ENCODE data around the gene SAMD1. TPM values are rescaled to one million over a fixed set of nuclear protein-coding genes. Genes with fewer than 3 reads are reported as not detected.

The SAMD1 gene
- total and polyA plus RNA-seq, 2 of the 13 experiments (the other 11 are each of a cell fraction or from before 2014, with no cell fraction given) = 17.5 to 45.0 TPM

DNA sequence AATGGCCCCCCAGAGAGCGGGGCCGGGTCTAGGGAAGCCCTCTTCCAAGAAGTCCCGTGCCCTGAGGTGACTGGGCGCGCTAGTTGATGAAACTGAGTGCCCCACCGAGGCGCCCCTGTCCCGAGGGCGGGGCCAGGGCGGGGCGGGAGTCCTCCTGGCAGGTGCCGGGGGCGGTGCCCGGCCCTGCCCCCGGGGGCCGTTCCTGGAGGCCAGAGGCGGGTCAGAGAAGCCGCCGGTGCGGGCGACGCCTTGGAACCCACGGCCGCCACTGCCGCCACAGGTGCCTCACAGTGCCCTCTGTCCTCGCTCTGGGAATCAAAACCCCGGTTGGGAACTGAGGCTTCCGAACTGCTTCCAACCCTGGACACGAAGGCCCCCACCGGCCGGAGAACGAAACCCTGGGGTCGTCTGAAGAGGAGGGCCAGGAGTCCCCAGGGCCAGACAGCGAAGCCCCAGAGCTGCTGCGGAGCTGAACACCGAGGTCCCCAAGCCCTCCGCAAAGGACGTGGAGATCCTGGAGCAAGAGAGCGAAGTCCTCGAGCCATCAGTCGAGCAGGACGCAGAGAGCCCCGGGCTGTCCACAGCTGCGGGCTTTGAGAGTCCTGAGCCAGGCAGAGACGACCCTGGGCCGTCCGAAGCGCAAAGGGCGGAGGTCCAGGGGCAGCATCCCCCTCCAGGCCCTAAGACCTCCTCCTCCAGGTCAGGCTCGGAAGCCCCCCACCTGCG, 17.9 kb downstream of the SAMD1 start, which contains the start of gene MISP3 (continued):
- no peak for TF ChIP-seq FIP1L1 (IDR thresholded peaks at IDR 0.05; ENCODE audit: borderline replicate concordance, insufficient read depth, low read depth, low read length)
- TF ChIP-seq, protein P1, sequence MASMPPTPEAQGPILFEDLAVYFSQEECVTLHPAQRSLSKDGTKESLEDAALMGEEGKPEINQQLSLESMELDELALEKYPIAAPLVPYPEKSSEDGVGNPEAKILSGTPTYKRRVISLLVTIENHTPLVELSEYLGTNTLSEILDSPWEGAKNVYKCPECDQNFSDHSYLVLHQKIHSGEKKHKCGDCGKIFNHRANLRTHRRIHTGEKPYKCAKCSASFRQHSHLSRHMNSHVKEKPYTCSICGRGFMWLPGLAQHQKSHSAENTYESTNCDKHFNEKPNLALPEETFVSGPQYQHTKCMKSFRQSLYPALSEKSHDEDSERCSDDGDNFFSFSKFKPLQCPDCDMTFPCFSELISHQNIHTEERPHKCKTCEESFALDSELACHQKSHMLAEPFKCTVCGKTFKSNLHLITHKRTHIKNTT (CRISPR knock-in tag; IDR thresholded peaks at IDR 0.05) = no peak
- no peak for TF ChIP-seq PRPF4 (IDR thresholded peaks at IDR 0.05; ENCODE audit: low read depth, low read length, poor library complexity, severe bottlenecking)
- TF ChIP-seq ZNF878 (CRISPR knock-in tag; IDR thresholded peaks at IDR 0.05) = no peak
- no peak for TF ChIP-seq JUND (CRISPR knock-in tag; IDR thresholded peaks at IDR 0.05)
- peak; percentile 10; the same call in 1 of the 2 replicates for TF ChIP-seq GFI1 (CRISPR knock-in tag; IDR thresholded peaks at IDR 0.05; ENCODE audit: borderline replicate concordance)
- TF ChIP-seq, protein P2, sequence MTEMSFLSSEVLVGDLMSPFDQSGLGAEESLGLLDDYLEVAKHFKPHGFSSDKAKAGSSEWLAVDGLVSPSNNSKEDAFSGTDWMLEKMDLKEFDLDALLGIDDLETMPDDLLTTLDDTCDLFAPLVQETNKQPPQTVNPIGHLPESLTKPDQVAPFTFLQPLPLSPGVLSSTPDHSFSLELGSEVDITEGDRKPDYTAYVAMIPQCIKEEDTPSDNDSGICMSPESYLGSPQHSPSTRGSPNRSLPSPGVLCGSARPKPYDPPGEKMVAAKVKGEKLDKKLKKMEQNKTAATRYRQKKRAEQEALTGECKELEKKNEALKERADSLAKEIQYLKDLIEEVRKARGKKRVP (CRISPR knock-in tag; IDR thresholded peaks at IDR 0.05) = no peak; a peak in 1 of 4 replicates
- TF ChIP-seq GTF2F1 (IDR thresholded peaks at IDR 0.05; ENCODE audit: low read length) = no peak
- TF ChIP-seq, protein P3, sequence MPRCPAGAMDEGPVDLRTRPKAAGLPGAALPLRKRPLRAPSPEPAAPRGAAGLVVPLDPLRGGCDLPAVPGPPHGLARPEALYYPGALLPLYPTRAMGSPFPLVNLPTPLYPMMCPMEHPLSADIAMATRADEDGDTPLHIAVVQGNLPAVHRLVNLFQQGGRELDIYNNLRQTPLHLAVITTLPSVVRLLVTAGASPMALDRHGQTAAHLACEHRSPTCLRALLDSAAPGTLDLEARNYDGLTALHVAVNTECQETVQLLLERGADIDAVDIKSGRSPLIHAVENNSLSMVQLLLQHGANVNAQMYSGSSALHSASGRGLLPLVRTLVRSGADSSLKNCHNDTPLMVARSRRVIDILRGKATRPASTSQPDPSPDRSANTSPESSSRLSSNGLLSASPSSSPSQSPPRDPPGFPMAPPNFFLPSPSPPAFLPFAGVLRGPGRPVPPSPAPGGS (CRISPR knock-in tag; IDR thresholded peaks at IDR 0.05) = 0 out of 2 replicates have a peak, but pooled peaks have one; percentile 14
- TF ChIP-seq, protein P4, sequence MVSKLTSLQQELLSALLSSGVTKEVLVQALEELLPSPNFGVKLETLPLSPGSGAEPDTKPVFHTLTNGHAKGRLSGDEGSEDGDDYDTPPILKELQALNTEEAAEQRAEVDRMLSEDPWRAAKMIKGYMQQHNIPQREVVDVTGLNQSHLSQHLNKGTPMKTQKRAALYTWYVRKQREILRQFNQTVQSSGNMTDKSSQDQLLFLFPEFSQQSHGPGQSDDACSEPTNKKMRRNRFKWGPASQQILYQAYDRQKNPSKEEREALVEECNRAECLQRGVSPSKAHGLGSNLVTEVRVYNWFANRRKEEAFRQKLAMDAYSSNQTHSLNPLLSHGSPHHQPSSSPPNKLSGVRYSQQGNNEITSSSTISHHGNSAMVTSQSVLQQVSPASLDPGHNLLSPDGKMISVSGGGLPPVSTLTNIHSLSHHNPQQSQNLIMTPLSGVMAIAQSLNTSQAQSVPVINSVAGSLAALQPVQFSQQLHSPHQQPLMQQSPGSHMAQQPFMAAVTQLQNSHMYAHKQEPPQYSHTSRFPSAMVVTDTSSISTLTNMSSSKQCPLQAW (CRISPR knock-in tag; IDR thresholded peaks at IDR 0.05) = 0 out of 2 replicates have a peak, but pooled peaks have one; percentile 17
- TF ChIP-seq, protein P5, sequence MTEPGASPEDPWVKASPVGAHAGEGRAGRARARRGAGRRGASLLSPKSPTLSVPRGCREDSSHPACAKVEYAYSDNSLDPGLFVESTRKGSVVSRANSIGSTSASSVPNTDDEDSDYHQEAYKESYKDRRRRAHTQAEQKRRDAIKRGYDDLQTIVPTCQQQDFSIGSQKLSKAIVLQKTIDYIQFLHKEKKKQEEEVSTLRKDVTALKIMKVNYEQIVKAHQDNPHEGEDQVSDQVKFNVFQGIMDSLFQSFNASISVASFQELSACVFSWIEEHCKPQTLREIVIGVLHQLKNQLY (CRISPR knock-in tag; IDR thresholded peaks at IDR 0.05) = 0 out of 2 replicates have a peak, but pooled peaks have one; percentile 4
- peak; percentile 44 for TF ChIP-seq BCL6 (CRISPR knock-in tag; IDR thresholded peaks at IDR 0.05)
- peak; percentile 54; the same call in 1 of the 2 replicates for TF ChIP-seq ZNF563 (CRISPR knock-in tag; IDR thresholded peaks at IDR 0.05)
- no peak for TF ChIP-seq CBX5 (CRISPR knock-in tag; IDR thresholded peaks at IDR 0.05; ENCODE audit: borderline replicate concordance)
- no peak for TF ChIP-seq TEAD2 (CRISPR knock-in tag; IDR thresholded peaks at IDR 0.05)
- TF ChIP-seq BRD4 (CRISPR knock-in tag; IDR thresholded peaks at IDR 0.05) = no peak
- 0 out of 2 replicates have a peak, but pooled peaks have one; percentile 4 for TF ChIP-seq BRCA1 (CRISPR knock-in tag; IDR thresholded peaks at IDR 0.05)
- TF ChIP-seq CEBPB (IDR thresholded peaks at IDR 0.05; ENCODE audit: borderline replicate concordance, low read depth, low read length) = no peak
- no peak; a peak in 1 of 4 replicates for TF ChIP-seq KLF16 (CRISPR knock-in tag; IDR thresholded peaks at IDR 0.05)
- TF ChIP-seq, protein P6, sequence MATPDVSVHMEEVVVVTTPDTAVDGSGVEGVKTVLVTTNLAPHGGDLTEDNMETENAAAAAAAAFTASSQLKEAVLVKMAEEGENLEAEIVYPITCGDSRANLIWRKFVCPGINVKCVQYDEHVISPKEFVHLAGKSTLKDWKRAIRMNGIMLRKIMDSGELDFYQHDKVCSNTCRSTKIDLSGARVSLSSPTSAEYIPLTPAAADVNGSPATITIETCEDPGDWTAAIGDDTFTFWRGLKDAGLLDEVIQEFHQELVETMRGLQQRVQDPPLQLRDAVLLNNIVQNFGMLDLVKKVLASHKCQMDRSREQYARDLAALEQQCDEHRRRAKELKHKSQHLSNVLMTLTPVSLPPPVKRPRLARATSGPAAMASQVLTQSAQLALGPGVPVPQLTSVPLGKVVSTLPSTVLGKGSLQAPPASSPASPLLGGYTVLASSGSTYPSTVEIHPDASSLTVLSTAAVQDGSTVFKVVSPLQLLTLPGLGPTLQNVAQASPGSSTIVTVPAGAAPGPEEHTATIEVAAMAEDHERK (CRISPR knock-in tag; IDR thresholded peaks at IDR 0.05; ENCODE audit: low read depth) = no peak
- TF ChIP-seq FOXC1 (CRISPR knock-in tag; IDR thresholded peaks at IDR 0.05; ENCODE audit: borderline replicate concordance) = peak; percentile 56; the same call in 1 of the 2 replicates
- no peak for TF ChIP-seq ZNF546 (CRISPR knock-in tag; conservative IDR thresholded peaks at IDR 0.05)
